ENCODE results near the gene HOXD9.

DNA sequence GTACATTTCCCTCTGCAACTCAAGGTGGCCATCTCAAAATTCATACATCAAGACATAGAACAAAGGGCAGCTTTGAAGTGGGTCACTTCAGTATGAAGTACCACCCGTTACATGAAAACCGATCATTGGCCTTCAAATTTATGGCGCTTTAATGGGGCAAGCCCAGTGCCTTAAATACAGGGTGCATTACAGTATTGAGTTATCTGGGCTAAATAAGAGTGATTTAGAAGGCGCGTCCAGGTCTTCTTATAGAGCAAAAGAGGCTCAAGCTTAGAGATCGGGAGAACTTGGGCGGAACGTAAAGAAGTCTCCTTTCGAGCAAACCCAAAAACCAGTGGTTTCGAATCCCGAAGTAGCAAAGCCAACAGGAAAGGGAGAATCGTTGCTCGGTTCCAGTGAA is 41.7 kb downstream of the HOXD9 start:
- TF ChIP-seq, protein P1, sequence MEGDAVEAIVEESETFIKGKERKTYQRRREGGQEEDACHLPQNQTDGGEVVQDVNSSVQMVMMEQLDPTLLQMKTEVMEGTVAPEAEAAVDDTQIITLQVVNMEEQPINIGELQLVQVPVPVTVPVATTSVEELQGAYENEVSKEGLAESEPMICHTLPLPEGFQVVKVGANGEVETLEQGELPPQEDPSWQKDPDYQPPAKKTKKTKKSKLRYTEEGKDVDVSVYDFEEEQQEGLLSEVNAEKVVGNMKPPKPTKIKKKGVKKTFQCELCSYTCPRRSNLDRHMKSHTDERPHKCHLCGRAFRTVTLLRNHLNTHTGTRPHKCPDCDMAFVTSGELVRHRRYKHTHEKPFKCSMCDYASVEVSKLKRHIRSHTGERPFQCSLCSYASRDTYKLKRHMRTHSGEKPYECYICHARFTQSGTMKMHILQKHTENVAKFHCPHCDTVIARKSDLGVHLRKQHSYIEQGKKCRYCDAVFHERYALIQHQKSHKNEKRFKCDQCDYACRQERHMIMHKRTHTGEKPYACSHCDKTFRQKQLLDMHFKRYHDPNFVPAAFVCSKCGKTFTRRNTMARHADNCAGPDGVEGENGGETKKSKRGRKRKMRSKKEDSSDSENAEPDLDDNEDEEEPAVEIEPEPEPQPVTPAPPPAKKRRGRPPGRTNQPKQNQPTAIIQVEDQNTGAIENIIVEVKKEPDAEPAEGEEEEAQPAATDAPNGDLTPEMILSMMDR (IDR thresholded peaks at IDR 0.05): no peak
- TF ChIP-seq POLR2A (IDR thresholded peaks at IDR 0.05): no peak
